Keratinocyte (primary cell): ENCODE results near the gene PPP1R37.

ENCODE experiments used
- EZH2 ChIP-seq: IDR thresholded peaks from one replicate; pipeline ENCODE4 v1.6.1; 2012; ENCODE audit warnings: inconsistent platforms, mild to moderate bottlenecking, low read length, moderate library complexity
- TF ChIP-seq, protein P1 (sequence below), 3 experiments: IDR thresholded peaks in 1 of 3; conservative IDR thresholded peaks in 1 of 3; optimal IDR thresholded peaks in 1 of 3; 2 replicates in 2 of 3; 3 replicates in 1 of 3; pipeline versions ENCODE3 to v1.5.1; 2011; ENCODE audit warnings: low read length in 3 of 3, mild to moderate bottlenecking in 3 of 3, moderate library complexity in 2 of 3, control low read depth in 1 of 3, inconsistent platforms in 1 of 3; ENCODE audit not compliant: insufficient read depth in 2 of 3; ENCODE audit errors: extremely low read depth in 1 of 3

GRCh38 chr19:45163156-45163555, 70.2 kb downstream of the PPP1R37 start:
- TF ChIP-seq, protein P1, sequence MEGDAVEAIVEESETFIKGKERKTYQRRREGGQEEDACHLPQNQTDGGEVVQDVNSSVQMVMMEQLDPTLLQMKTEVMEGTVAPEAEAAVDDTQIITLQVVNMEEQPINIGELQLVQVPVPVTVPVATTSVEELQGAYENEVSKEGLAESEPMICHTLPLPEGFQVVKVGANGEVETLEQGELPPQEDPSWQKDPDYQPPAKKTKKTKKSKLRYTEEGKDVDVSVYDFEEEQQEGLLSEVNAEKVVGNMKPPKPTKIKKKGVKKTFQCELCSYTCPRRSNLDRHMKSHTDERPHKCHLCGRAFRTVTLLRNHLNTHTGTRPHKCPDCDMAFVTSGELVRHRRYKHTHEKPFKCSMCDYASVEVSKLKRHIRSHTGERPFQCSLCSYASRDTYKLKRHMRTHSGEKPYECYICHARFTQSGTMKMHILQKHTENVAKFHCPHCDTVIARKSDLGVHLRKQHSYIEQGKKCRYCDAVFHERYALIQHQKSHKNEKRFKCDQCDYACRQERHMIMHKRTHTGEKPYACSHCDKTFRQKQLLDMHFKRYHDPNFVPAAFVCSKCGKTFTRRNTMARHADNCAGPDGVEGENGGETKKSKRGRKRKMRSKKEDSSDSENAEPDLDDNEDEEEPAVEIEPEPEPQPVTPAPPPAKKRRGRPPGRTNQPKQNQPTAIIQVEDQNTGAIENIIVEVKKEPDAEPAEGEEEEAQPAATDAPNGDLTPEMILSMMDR (optimal IDR thresholded peaks at IDR 0.05 in 1 of 3, IDR thresholded peaks at IDR 0.05 in 1 of 3, conservative IDR thresholded peaks at IDR 0.05 in 1 of 3; ENCODE audit: extremely low read depth in 1 of 3, insufficient read depth in 2 of 3, low read length in 3 of 3): no peak
- TF ChIP-seq EZH2: no peak
